ENCODE results near the gene HES1. TPM values are rescaled to one million over a fixed set of nuclear protein-coding genes. Genes with fewer than 3 reads are reported as not detected.
A peak's percentile ranks its signal among the peaks of the same experiment; 100 is the strongest.
"Not testable (repeated sequence)": the region's sequence is repeated elsewhere in the genome, so short reads cannot be mapped to it uniquely, and the experiment has no call there.

The HES1 gene
- 100 to 1,000 TPM in 1 of 4 donors, 10 to 100 TPM in 3; 78.8 to 103 (median 94.1) TPM for polyA plus RNA-seq (ENCODE audit: insufficient read length in 4 of 4)

- DNase-seq (ENCODE audit: low read depth in 4 of 4, low spot score in 2 of 4), result peak in 3 of 4 donors; percentile 88 to 94 (median 90)
These were observed at the start of gene HES1 for GRCh38 chr3:194135806-194136518. TSS of gene HES1 (plus strand) at chr3:194136148. CDS start at chr3:194136381, 233 bp downstream.

DNA sequence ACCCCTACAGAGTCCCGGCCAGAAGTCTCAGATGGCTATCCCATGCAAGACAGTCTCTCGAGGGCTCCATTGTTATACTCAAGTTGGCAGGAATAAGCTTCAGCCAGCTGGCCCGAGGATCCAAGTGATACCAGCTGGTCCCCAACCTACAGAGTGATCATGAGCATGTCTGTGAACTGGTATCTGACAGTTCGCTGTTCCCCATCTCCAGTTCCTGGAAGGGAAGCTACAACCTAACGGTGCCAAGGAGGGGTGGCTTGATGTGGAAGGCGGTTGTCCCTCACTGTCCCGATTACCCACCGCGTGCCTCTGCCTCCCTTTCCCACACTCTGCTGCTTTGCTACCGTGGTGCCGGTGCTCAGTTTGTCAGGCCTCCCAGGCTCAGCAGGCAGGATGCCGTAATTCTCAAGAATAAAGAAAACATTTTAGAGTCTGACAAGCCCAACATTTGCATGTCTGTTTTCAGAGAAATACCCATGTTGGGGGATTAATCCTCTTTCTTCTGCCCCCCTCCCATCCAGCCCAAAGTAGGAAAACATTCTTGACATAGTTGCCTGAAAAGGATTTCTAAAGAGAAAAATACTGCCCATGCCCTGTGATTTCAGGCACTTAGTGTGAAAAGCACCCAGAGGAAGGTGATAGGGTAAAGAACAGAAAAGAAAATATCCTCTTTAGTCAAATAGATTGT lies 49.4 kb upstream of the HES1 start:
- no peak for DNase-seq (ENCODE audit: low read depth in 4 of 4, low spot score in 2 of 4)

- no peak for DNase-seq (ENCODE audit: low read depth in 4 of 4, low spot score in 2 of 4)
These were observed 48.7 kb upstream of the HES1 start for GRCh38 chr3:194087280-194087679.

DNA sequence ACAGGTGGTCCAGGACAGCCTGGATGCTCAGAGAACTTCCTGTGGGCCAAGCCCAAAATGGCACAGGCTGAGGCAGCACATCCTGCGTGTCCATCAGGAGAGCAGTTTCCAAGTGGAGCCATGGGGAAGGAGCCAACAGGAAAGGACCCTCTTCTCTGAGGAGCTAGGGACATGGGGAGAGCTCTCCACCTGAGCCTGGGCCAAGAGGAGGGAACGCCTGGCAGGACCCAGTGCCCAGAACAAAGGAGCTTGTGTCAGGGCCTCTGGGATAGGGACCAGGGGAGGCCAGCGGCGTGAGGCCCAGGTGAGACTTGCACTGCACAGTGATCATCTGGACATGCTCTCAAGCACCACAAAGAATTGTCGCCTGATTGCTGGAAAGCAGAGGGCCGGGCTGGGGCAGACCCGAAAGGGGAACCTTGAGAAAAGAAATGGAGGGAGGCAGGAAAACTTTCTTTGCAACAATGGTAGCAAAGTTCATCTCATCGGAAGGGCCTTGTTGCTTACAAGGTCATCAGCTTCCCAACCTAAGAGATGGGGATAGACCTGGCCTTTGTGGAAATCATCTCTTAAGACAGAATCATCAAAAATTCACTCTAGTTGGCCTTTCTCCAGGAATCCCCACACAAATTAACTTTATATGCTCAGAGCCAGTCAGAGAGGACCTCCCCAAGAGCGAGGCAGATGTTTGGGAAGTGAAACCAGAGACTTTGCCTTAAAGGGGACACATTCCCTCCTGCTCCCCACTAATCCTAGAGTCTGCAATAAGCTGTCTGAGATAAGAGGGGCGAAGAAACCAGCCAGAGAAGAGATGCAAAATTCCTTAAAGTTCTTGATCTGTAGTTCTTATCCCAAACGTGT lies 47.7 kb upstream of the HES1 start:
- no peak for DNase-seq (ENCODE audit: low read depth in 4 of 4, low spot score in 2 of 4)

- no peak for DNase-seq (ENCODE audit: low read depth in 4 of 4, low spot score in 2 of 4)
These were observed 46.4 kb upstream of the HES1 start for GRCh38 chr3:194089357-194090177.

DNA sequence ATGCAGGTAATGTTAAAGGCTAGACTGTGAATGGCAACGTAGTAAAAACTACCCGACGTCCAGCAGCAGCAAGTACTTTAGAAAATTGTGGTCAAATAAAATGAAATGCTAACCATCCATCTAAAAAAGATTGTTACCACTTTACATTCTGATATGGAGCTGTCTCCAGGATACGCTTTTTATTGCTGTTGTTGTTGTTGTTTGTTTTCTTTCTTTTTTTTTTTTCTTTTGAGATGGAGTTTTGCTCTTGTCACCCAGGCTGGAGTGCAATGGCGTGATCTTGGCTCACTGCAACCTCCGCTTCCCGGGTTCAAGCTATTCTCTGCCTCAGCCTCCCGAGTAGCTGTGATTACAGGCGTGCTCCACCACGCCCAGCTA lies 45.8 kb upstream of the HES1 start:
- DNase-seq (ENCODE audit: low read depth in 4 of 4, low spot score in 2 of 4), result not testable (repeated sequence)

DNA sequence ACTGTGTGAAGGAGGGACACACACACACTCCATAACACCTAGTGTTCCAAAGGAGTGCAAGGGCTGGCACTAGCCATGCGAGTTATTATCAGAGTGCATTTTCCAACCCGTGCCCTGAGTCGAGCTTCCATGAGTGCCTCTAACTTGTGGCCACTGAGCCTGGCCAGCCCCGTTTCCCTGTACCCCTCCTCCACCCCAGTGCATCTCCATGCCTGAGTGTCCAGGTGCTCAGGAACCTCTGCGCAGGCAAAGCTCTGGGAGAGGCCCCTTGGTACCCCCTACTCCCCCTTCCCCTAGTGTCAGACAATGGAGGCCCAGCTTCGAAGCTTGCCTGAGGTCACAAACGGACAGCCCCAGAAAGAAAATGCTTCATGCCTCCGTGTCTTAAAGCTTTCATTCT lies 45.2 kb upstream of the HES1 start:
- no peak for DNase-seq (ENCODE audit: low read depth in 4 of 4, low spot score in 2 of 4)

- DNase-seq (ENCODE audit: low read depth in 4 of 4, low spot score in 2 of 4), result no peak
These were observed 44.8 kb upstream of the HES1 start for GRCh38 chr3:194091141-194091540.

- not testable (repeated sequence) for DNase-seq (ENCODE audit: low read depth in 4 of 4, low spot score in 2 of 4)
These were observed 44.1 kb upstream of the HES1 start for GRCh38 chr3:194091897-194092296.

DNA sequence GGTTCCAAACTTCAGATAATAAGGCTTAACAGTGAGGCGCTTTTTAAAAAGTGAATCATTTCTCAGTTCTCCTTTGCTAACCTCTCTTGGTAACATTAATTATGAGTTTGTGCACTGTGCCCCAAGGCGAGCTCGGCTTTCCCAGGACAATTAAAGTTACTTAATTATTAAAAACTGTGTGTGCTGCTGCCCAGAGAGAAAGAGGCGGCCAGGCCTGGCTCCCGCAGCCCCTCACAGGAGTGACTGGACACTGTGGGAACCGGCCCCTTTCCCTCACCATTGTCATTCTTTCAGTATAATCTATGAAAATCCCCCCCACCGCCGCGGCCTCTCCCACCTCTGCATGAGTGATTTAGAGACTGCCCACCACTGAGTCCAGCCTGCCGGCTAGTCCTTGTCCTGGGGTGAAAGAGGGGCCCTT lies 43.1 kb upstream of the HES1 start:
- no peak for DNase-seq (ENCODE audit: low read depth in 4 of 4, low spot score in 2 of 4)

GRCh38 chr3:194093842-194094241 lies 42.1 kb upstream of the HES1 start:
- no peak for DNase-seq (ENCODE audit: low read depth in 4 of 4, low spot score in 2 of 4)

DNA sequence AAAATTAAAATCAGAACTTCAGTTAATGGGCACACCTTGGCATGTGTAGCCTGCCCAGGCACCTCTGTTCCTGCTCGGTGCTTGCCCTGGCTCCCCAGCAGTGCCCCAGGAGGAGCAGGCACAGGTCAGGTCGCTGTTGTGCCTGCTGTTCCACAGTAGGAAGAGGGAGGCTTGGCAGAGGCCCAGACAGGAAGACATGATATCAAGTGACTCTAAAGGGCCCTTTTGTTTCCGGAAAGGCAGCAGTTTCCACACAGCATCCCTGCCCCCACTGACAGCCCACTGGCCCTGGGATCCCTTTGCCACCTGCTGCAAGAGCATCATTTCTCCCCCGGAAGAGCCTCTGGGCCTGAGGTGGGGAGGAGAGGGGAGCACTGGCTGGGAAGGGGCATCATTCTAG lies 40.5 kb upstream of the HES1 start:
- DNase-seq (ENCODE audit: low read depth in 4 of 4, low spot score in 2 of 4), result no peak

- no peak for DNase-seq (ENCODE audit: low read depth in 4 of 4, low spot score in 2 of 4)
These were observed 40.0 kb upstream of the HES1 start for GRCh38 chr3:194095902-194096301.

DNA sequence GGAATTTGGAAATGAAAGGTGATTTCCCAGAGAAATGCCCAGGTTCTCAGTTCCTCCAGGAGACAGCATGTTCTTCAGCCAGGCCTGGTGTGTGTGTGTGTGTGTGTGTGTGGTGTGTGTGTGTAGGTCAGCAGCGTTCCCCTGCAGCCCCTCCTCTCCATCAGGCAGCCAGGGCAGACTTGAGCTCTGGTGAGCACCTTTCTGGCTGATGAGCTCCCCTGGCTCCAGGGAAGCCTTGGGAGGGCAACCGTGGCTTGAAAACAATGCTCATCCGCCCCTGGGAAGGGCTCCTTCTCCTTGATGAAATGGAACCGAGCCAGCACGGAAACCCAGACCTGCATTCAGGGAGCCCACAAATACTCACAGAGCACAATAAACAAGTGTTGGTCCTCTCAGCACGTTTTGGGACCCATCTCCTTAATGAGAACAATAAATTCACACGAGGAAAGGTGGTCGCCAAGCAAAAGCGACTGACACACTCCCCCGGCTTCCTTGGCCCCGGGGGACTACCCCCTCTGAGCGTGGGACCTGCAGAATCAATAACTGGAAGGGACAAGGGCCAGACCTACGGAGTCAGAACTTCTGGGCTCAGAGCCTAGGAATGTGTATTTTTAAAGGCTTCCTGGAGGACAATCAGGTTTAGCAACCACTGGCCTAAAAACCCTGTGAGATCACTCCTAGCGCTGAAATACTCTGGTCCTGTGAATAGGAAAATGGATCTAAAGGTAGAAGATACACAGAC lies 38.6 kb upstream of the HES1 start:
- no peak for DNase-seq (ENCODE audit: low read depth in 4 of 4, low spot score in 2 of 4)

DNA sequence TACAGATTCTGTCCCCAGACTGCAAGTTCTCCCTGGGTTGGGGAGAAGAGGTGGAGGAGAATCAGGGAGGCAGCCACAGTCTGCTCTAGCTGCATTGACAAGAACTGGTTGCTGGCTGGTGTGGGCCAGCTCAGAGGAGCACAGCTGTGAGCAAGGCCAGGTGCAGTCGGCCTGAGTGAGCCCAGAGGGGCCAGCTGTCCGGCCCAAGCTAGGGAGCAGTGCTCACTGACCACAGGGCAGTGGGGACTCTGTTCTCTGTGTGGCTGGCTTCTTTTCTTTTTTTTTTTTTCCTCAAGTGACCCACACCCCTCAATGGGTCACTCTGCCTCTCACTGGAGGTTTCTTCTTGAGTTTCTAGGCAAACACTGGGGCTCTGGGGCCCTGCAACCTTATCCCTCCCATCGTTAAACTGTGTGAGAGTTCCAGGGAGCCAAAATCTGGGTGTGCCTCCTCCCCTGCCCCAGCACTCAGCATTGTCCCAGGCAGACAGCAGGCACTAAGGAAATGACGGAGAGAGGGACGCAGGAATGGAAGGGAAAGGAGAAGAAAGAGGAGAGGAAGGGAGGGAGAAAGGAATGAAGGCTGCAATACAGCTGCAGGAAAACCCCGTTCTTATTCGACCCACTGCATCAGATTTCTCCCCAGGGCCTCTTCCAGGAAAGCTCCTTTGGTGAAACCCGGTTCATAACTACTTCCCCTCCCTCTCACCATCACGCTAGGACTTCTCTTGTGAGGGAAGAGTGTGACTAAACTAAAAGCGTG lies 37.7 kb upstream of the HES1 start:
- DNase-seq (ENCODE audit: low read depth in 4 of 4, low spot score in 2 of 4), result no peak

DNA sequence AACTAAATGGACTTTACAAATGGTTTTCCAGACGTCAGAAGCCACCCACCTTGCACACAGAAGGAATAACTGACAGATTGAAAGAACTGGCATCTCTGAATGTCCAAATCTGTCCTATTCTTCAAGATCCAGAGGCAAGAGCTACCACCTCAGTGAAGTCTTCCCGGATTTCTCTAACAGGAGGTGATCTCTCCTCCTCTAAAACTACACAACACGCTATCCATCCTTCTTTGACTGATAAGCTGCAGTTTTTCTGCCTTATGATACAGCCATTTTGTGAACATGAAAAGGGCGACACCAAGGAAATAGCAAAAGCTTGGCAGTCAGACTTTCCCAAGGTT lies 37.1 kb upstream of the HES1 start:
- DNase-seq (ENCODE audit: low read depth in 4 of 4, low spot score in 2 of 4), result no peak

DNA sequence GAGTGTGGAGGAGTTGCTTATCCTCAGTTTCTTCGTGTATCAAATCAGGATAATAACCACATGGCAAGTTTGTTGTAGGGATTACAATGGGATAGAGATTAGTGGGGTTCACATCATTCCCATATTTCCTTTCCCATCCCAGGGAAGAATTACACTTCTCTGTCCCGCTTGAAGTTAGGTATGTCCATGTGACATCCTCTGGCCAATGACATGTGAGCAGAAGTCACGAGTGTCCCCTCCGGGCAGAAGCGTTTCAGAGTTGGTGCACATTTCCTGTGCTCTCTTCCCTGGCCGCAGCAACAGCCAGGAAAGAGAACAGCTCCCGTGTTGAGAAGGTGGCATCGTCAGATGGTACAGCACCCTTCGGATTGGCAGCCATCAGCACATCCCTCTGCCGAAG lies 36.7 kb upstream of the HES1 start:
- DNase-seq (ENCODE audit: low read depth in 4 of 4, low spot score in 2 of 4), result no peak

DNA sequence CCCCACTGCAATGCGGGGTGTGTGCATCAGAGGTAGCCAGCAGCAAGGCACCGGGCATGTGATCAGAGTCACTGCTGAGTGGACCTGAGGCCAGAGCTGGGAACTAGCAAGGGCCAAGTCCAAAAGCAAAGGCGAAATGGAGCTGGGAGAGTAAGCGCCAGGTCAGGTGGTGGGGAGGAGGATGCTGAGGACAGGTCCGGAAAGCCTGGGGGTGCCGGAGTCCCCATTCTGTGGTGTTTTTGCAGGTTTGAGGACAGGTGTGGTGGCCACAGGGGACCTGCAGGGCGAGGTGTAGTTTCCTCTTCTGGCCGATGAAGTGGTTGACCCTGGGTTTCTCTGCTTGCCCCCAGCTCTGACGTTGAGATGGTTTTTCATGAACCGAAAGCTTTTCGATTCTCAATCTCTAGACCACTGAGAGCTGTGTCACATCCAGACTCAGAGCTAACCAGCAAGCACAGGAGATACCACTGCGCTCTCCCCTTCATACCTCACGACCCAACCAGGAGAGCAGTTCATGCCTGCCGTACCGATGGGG lies 35.0 kb upstream of the HES1 start:
- DNase-seq (ENCODE audit: low read depth in 4 of 4, low spot score in 2 of 4), result no peak

Measured in left renal cortex interstitium (tissue), 4 donors.